Measurements from ENCODE around the gene PIGL. TPM values are rescaled to one million over a fixed set of nuclear protein-coding genes. Genes with fewer than 3 reads are reported as not detected.

The PIGL gene
- total and polyA plus RNA-seq, 4 donors: 8.9 to 38.1 (median 27.1) TPM

DNA sequence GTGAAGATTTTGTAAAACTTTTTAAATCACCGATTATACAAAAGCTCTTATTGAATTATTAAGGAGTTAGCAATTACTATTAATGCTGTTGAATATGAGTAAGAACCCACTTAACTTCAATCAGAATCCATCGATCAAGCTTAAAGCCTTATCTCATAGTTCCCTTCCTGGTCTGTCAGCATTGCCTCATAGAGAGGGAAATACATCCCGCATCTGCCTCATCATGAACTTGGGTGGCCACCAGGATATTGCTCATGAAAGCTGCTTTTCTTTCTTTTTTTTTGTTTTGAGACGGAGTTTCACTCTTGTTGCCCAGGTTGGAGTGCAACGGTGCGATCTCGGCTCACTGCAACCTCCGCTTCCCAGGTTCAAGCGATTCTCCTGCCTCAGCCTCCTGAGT, 66.7 kb downstream of the PIGL start:
- Histone ChIP-seq H3K9ac (ENCODE audit: insufficient read depth in 1 of 2, low read length in 2 of 2) (no peak overlapping the region), H3K27ac (ENCODE audit: low read depth in 1 of 2, low read length in 1 of 2) (no peak overlapping the region), H3K36me3 (ENCODE audit: control insufficient read depth in 4 of 4, insufficient read depth in 4 of 4, low read length in 4 of 4) (peaks cover 0 to 5% (median 1%) of the 10 kb centered on the region in 4 donors), H3K9me3 (ENCODE audit: control insufficient read depth in 4 of 4, insufficient read depth in 3 of 4, low read length in 3 of 4) (no peaks in the 10 kb centered on the region), H3K27me3 (ENCODE audit: control insufficient read depth in 3 of 3, insufficient read depth in 3 of 3, low read length in 2 of 3) (no peaks in the 10 kb centered on the region), H3K4me1 (ENCODE audit: control insufficient read depth in 5 of 5, insufficient read depth in 5 of 5, low read length in 5 of 5) (peaks cover 5 to 43% (median 24%) of the 10 kb centered on the region in 5 donors), H3K4me3 (no peak overlapping the region)
- ATAC-seq (ENCODE audit: insufficient read depth, low FRiP score) (no peak), DNase-seq (peak in 1 of 3 donors; percentile 44)
- whole genome bisulfite sequencing, 2 donors: 68 to 85% methylated on average over 9 of the region's 9 CpGs
- TF ChIP-seq, protein P1, sequence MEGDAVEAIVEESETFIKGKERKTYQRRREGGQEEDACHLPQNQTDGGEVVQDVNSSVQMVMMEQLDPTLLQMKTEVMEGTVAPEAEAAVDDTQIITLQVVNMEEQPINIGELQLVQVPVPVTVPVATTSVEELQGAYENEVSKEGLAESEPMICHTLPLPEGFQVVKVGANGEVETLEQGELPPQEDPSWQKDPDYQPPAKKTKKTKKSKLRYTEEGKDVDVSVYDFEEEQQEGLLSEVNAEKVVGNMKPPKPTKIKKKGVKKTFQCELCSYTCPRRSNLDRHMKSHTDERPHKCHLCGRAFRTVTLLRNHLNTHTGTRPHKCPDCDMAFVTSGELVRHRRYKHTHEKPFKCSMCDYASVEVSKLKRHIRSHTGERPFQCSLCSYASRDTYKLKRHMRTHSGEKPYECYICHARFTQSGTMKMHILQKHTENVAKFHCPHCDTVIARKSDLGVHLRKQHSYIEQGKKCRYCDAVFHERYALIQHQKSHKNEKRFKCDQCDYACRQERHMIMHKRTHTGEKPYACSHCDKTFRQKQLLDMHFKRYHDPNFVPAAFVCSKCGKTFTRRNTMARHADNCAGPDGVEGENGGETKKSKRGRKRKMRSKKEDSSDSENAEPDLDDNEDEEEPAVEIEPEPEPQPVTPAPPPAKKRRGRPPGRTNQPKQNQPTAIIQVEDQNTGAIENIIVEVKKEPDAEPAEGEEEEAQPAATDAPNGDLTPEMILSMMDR (IDR thresholded peaks at IDR 0.05; ENCODE audit: control extremely low read depth, extremely low read depth): no peak

DNA sequence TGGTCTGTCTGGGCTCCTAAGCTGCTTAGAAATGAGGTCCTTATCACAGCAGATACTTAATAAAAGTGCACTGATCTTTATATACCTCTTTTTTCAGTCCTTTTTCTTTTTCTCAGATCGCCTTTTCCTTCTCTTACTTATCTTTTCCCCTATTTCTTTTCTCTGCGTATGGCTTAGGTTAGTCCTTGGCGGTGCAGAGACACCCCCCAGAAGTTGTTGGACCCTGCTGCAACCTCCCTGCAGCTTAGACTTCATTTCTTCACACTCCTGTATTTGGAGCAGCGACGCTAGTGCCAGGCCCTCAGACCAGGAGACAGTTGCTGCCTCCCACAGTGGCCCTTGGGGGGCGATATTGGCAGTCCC, 68.6 kb downstream of the PIGL start:
- Histone ChIP-seq H3K36me3 (ENCODE audit: control insufficient read depth in 4 of 4, insufficient read depth in 4 of 4, low read length in 4 of 4) (no peaks in the 10 kb centered on the region), H3K4me3 (no peak overlapping the region), H3K9ac (ENCODE audit: insufficient read depth in 1 of 2, low read length in 2 of 2) (peak overlapping the region in 1 of 2 donors; percentile 78), H3K9me3 (ENCODE audit: control insufficient read depth in 4 of 4, insufficient read depth in 3 of 4, low read length in 3 of 4) (no peaks in the 10 kb centered on the region), H3K4me1 (ENCODE audit: control insufficient read depth in 5 of 5, insufficient read depth in 5 of 5, low read length in 5 of 5) (peaks cover 5 to 43% (median 24%) of the 10 kb centered on the region in 5 donors), H3K27ac (ENCODE audit: low read depth in 1 of 2, low read length in 1 of 2) (peak overlapping the region; percentile 26 to 91), H3K27me3 (ENCODE audit: control insufficient read depth in 3 of 3, insufficient read depth in 3 of 3, low read length in 2 of 3) (no peaks in the 10 kb centered on the region)
- ATAC-seq (ENCODE audit: insufficient read depth, low FRiP score) (no peak), DNase-seq (no peak)
- TF ChIP-seq, protein P1 (IDR thresholded peaks at IDR 0.05; ENCODE audit: control extremely low read depth, extremely low read depth): no peak
- WGBS, 2 donors: 42 to 44% methylated on average over 6 of the region's 6 CpGs

DNA sequence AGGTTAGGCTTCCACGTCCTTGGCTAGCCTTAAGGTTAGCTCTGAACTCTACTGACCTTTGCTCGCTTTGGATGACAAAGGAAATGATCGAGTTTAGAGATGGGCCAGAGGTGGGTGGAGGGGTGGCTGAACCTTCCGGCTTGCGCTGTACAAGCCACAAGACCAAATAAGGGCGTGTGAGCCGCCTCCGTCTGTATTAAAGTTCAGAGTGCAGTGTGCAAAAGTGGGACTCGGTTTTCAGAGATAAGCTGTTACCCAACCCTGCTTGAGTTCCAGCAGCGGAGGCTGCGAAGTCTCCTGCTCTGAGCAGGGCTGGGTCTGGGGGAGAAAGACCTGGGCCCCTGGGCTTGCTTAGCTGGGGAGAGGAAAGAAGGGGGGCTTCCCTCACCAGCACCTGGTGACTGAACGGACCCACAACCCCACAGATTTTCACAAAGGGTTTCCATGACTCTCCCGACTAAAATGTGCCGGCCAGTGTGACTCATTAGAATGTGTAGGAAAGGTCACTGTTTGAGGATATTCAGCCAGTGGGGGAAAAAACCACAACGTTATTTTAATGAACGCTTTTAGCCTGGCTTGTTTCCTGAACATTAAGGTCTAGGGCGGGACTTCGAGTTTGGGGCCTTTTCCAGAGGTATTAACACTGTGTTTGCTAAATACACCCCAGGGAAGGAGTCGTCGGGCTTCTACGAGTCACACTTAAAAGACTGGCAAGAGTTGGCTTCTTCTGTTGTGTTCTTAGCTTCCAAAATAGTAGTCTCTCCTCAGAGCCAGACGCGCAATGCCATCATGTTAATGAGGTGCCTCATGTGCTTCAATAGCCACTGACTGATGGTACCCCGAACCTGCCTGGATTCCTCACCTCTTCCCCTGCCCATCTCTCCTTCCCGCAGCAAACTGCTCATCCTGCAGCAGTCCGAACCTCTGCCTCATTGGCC, 69.3 kb downstream of the PIGL start:
- peak; percentile 82 for ATAC-seq (ENCODE audit: insufficient read depth, low FRiP score)
- Histone ChIP-seq H3K9ac (ENCODE audit: insufficient read depth in 1 of 2, low read length in 2 of 2) (peak overlapping the region in 1 of 2 donors; percentile 78), H3K36me3 (ENCODE audit: control insufficient read depth in 4 of 4, insufficient read depth in 4 of 4, low read length in 4 of 4) (no peaks in the 10 kb centered on the region), H3K9me3 (ENCODE audit: control insufficient read depth in 4 of 4, insufficient read depth in 3 of 4, low read length in 3 of 4) (no peaks in the 10 kb centered on the region), H3K27ac (ENCODE audit: low read depth in 1 of 2, low read length in 1 of 2) (peak overlapping the region; percentile 82 to 91), H3K4me3 (no peak overlapping the region), H3K4me1 (ENCODE audit: control insufficient read depth in 5 of 5, insufficient read depth in 5 of 5, low read length in 5 of 5) (peaks cover 5 to 43% (median 24%) of the 10 kb centered on the region in 5 donors), H3K27me3 (ENCODE audit: control insufficient read depth in 3 of 3, insufficient read depth in 3 of 3, low read length in 2 of 3) (no peaks in the 10 kb centered on the region)
- DNase-seq: peak; percentile 82 to 95 (median 92)
- WGBS, 2 donors: 17 to 26% methylated on average over 26 of the region's 26 CpGs
- TF ChIP-seq, protein P1 (IDR thresholded peaks at IDR 0.05; ENCODE audit: control extremely low read depth, extremely low read depth): peak; percentile 3

Data from lung (tissue), 12 donors.